Tibial artery (tissue), 4 donors: Measurements from ENCODE around the gene GLCE.

Experiments used
- DNase-seq, 2 donors: peaks; one replicate each; pipeline ENCODE4 v3.0.0-alpha.2; 2019
- H3K27ac ChIP-seq, 2 donors: fragments of 200-600 bp; sonication (generic) in 1 of 2; 1 replicate in 1 of 2; 2 replicates in 1 of 2; pipeline ENCODE4 v1.5.1; 2018 to 2019; ENCODE audit warnings: mild to moderate bottlenecking in 1 of 2
- H3K27me3 ChIP-seq, 2 donors: fragments of 200-600 bp; sonication (generic) in 1 of 2; one replicate each; pipeline versions ENCODE4 v1.5.1 to v1.6.0; 2016 to 2019
- H3K36me3 ChIP-seq, 3 donors: fragments of 200-600 bp; sonication (generic) in 2 of 3; one replicate each; pipeline ENCODE4 v1.5.1; 2016 to 2019; ENCODE audit warnings: mild to moderate bottlenecking in 2 of 3
- H3K4me1 ChIP-seq, 4 donors: fragments of 200-600 bp; sonication (generic) in 2 of 4; 1 replicate in 3 of 4; 2 replicates in 1 of 4; pipeline ENCODE4 v1.5.1; 2016 to 2019
- H3K4me3 ChIP-seq, 2 donors: fragments of 200-600 bp; sonication (generic) in 1 of 2; 1 replicate in 1 of 2; 2 replicates in 1 of 2; pipeline ENCODE4 v1.5.1; 2018 to 2019; ENCODE audit warnings: mild to moderate bottlenecking in 2 of 2
- H3K9me3 ChIP-seq, 3 donors: fragments of 200-600 bp; sonication (generic) in 1 of 3; one replicate each; pipeline ENCODE4 v1.5.1; 2016 to 2019
- intact Hi-C: fragments of 100-400 bp; cut with DNase I; formaldehyde crosslinking; loops from one replicate; pipeline ENCODE4 v1.15.0; 2023; ENCODE audit warnings: low total_unique reads
- TF ChIP-seq, protein P1 (sequence below), 2 experiments: fragments of 200-600 bp in 1 of 2; fragments of 450-650 bp in 1 of 2; IDR thresholded peaks; one replicate each; pipeline ENCODE4 v1.5.1; 2017 to 2019; ENCODE audit warnings: antibody characterized with exemption in 2 of 2, mild to moderate bottlenecking in 1 of 2, moderate library complexity in 1 of 2

Gene GLCE

DNA sequence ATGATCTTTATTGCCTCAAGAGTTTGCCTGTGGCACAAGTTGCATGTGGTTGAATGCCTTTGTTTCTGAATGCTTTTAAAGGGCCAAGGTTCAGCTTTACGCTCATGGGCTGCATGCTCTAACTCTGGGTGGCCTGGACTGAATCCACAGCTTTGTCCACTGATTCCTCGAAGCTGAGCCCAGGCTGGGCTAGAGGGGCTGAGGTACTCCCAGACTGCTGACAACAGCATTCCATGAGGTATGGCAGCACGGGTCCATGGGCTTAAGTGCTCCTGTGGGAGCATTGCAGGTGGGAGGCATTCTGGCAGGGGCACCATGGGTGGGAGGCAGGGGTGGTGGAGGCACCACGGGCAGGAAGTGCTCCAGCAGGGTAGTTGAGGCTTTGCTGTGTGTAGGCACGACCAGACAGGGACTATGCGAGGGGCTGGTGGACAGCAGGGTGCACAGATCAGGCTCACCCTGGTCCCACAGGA, 61.6 kb downstream of the GLCE start:
- Histone ChIP-seq H3K4me3 (no peak overlapping the region), H3K4me1 (no peaks in the 10 kb centered on the region), H3K9me3 (peaks cover 0 to 18% (median 16%) of the 10 kb centered on the region in 3 donors), H3K27me3 (no peaks in the 10 kb centered on the region), H3K36me3 (peaks cover 0 to 9% (median 0%) of the 10 kb centered on the region in 3 donors), H3K27ac (no peak overlapping the region)
- TF ChIP-seq, protein P1, sequence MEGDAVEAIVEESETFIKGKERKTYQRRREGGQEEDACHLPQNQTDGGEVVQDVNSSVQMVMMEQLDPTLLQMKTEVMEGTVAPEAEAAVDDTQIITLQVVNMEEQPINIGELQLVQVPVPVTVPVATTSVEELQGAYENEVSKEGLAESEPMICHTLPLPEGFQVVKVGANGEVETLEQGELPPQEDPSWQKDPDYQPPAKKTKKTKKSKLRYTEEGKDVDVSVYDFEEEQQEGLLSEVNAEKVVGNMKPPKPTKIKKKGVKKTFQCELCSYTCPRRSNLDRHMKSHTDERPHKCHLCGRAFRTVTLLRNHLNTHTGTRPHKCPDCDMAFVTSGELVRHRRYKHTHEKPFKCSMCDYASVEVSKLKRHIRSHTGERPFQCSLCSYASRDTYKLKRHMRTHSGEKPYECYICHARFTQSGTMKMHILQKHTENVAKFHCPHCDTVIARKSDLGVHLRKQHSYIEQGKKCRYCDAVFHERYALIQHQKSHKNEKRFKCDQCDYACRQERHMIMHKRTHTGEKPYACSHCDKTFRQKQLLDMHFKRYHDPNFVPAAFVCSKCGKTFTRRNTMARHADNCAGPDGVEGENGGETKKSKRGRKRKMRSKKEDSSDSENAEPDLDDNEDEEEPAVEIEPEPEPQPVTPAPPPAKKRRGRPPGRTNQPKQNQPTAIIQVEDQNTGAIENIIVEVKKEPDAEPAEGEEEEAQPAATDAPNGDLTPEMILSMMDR (IDR thresholded peaks at IDR 0.05) = no peak
- intact Hi-C loops = no loop called here
- DNase-seq = no peak

- Histone ChIP-seq H3K9me3 (peaks cover 0 to 18% (median 16%) of the 10 kb centered on the region in 3 donors), H3K27me3 (no peaks in the 10 kb centered on the region), H3K4me3 (no peak overlapping the region), H3K27ac (no peak overlapping the region), H3K36me3 (peaks cover 0 to 9% (median 0%) of the 10 kb centered on the region in 3 donors), H3K4me1 (no peaks in the 10 kb centered on the region)
- intact Hi-C loops = no loop called here
- no peak for DNase-seq
- TF ChIP-seq, protein P1 (IDR thresholded peaks at IDR 0.05) = no peak
These were observed 62.8 kb downstream of the GLCE start for GRCh38 chr15:69223083-69223813.

- Histone ChIP-seq H3K27ac (no peak overlapping the region), H3K27me3 (no peaks in the 10 kb centered on the region), H3K36me3 (peaks cover 0 to 12% (median 0%) of the 10 kb centered on the region in 3 donors), H3K9me3 (peaks cover 0 to 18% (median 16%) of the 10 kb centered on the region in 3 donors), H3K4me1 (no peaks in the 10 kb centered on the region), H3K4me3 (no peak overlapping the region)
- DNase-seq = no peak
- TF ChIP-seq, protein P1 (IDR thresholded peaks at IDR 0.05) = no peak
- intact Hi-C loops = no loop called here
These were observed 63.9 kb downstream of the GLCE start for GRCh38 chr15:69224383-69224782.

GRCh38 chr15:69225355-69226022, 65.1 kb downstream of the GLCE start:
- TF ChIP-seq, protein P1 (IDR thresholded peaks at IDR 0.05) = peak in 1 of 2 experiments; percentile 21

DNA sequence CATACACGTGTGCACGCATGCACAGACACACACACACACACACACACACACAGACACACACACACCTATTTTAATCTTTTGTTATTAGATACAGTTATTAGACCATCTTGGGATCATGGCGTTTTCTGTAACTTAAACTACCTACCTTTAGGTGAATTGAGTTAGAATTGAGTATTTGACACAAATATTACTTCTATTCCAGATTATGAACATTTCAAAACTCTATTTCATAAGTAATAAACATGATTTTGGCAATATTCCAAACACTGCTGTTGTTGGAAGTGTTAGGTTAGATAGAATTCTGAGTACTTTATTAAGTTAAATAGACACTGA, 65.6 kb downstream of the GLCE start:
- TF ChIP-seq, protein P1 (IDR thresholded peaks at IDR 0.05) = no peak
- intact Hi-C loops = no loop called here
- Histone ChIP-seq H3K36me3 (peaks cover 0 to 12% (median 0%) of the 10 kb centered on the region in 3 donors), H3K27ac (no peak overlapping the region), H3K27me3 (no peaks in the 10 kb centered on the region), H3K4me1 (no peaks in the 10 kb centered on the region), H3K4me3 (no peak overlapping the region), H3K9me3 (peaks cover 0 to 16% (median 13%) of the 10 kb centered on the region in 3 donors)
- DNase-seq = no peak

More at GRCh38 chr15:69225355-69226022, 65.1 kb downstream of the GLCE start:
- DNase-seq = no peak
- intact Hi-C loops = no loop called here
- H3K36me3 ChIP-seq = peaks cover 0 to 12% (median 0%) of the 10 kb centered on the region in 3 donors
- peaks cover 0 to 18% (median 16%) of the 10 kb centered on the region in 3 donors for H3K9me3 ChIP-seq
- no peaks in the 10 kb centered on the region for H3K27me3 ChIP-seq
- no peak overlapping the region for H3K27ac ChIP-seq
- no peak overlapping the region for H3K4me3 ChIP-seq
- no peaks in the 10 kb centered on the region for H3K4me1 ChIP-seq
